HG02981 (cell line): ENCODE results near the gene YWHAB.
"Not testable (repeated sequence)": the region's sequence is repeated elsewhere in the genome, so short reads cannot be mapped to it uniquely, and the experiment has no call there.

ENCODE experiments used
- ATAC-seq: cut with Tn5 transposase; IDR thresholded peaks from one replicate; pipeline ENCODE4 v1.9.1; 2021; ENCODE audit warnings: mild to moderate bottlenecking, moderate library complexity; ENCODE audit not compliant: unreplicated experiment

Gene YWHAB

DNA sequence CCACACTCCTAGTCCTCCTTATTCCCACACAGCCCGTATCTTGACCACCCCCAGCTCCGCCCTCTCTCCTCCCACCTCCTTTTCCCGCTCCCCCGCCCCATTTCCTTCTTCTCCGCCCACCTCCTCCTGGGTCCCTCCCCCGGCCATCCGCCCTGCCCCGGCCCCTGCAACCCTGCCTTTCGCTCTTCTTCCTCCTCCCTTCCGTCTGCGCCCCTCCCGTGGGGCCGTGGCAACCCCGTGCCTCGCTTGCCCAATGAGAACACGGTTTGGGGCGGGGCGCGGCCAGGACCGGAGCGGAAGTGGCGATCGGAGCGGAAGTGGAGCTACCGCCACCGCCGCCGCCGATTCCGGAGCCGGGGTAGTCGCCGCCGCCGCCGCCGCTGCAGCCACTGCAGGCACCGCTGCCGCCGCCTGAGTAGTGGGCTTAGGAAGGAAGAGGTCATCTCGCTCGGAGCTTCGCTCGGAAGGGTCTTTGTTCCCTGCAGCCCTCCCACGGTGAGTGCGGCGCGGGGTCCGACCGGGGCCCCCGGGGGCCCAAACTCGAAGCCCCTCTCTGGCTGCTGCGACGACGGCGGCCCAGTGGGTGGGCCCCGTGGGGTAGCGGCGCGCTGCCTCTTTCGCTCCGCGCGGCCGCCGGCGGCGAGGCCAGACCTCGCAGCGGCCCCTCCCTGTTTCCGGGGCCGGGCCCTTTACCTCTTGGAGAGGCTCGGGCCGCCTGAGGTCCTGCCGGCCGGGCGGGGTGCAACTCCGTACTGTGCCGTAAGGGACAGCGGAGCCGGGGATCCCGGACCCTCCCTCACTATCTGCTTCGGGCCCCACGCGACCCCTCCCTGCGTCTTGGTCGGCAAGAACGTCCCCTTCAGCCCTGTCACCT, at the start of gene YWHAB:
TSS of gene YWHAB (plus strand) at position 314 of the 874 bp plus-strand sequence. CDS start 15,829 bp downstream, outside the sequence.
- peak; percentile 89 for ATAC-seq

DNA sequence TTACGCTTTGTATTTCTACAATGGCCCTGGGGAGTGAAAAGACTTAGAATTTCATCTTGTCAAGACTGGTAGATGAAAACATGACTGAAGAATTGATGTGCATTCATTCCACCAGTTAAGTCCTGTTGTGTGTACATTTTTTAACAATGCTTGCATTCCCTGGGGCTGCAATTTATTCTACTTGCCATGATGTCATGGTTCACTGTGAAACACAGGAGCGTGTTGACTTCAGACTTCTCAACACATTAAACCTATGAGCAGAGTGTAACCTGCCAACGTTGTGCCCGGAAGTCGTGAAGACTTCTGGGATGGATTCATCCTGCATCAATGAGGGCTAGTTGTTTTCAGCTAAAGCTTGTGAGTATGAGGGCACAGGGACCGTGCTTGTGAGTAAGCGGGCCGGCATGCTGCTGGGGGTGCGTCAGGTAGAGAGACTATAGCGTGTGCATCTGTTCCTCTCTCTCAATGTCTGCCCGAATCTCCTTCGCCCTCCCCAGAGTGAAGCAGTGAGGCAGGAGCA, 48.8 kb upstream of the YWHAB start:
- no peak for ATAC-seq

DNA sequence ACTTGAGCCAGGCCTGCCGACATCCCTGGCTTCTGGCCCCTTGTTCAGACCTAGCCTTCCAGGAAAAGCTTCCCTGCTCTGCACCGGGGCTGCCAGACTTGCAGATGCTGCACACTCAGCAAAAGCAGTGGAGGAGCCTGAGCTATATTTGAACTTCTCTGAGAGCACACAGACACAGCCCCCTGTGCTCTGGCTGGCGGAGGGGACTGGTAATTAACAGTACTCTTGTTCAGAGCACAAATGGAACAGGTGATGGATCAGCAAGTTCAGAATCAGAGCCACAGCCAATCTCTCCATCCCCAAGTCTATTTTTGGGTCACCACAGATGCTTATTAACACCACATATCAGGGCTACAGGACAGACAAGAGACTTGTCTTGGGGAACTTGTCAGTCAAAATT, 47.6 kb upstream of the YWHAB start:
- no peak for ATAC-seq

DNA sequence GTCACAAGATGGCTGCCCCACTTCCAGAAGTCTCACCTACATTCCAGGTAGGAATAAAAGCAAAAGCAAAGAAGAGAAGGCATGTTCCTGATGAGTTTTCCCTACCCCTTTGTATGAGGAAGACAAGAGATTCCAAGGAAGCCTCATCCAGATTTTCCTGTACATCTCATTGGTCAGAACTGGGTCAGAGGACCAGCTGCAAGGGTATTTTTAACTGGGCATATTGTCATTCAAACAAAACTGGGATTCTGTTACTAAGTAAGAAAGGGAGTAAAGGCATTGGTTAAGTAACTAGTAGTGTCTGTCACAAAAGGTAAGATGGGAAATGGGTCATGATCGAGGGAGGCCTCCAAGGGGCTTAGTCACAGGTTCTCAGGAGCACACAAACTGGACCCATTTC, 47.0 kb upstream of the YWHAB start:
- no peak for ATAC-seq

DNA sequence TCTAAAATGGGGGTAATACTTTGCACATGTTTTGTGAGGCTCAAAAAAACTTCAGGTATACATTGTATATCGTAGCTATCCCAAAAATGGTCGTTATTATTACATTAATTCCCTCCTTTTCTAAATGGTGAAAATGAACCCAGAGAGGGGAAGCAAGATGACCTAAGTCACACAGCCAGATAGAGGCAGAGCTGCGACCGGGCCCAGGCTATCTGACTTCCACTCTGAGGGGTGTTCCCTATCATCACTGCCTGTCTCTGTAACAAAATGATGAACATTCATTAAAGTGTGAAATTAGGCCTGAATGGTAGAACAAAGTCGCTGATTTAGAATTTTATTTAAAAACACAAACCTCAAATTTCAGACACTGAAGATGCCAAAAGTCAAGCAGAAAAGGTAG, 46.0 kb upstream of the YWHAB start:
- no peak for ATAC-seq

DNA sequence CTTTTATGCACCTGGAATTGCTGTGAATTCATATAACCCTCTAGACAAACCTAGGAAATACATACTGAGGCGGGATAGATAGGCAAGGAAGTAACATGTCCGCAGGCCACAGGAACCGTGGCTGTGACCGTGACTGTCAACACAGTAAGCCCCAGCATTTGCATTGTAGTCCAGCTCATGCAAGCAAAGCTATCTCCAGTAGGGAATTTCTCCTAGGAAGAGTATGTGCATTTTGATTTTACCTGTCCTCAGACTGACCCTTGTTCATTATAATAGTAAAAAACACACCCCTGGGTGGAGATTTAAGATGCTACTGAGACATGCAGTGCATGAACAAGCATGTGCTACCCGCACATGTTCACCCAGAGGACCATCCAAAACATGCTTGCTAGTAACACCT, 44.7 kb upstream of the YWHAB start:
- ATAC-seq: no peak

DNA sequence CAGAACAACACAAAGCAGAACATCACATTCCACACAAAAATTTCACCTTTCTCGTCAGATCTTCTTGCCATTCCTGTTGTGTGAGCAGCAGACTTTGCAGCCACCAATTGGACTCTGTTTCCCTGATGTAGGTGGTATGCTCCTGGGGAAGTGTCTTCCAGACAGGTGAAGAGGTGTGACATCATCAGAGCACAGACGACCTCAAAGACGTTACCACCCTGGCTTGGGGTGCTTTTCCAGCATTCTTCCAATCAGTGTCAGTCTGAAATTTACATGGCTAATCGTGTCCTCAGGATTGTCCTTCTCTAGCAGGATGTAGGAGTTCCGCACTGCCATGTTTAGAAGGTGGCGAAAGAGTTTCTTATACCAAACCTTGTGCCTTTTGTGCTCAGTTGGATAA, 43.5 kb upstream of the YWHAB start:
- ATAC-seq: no peak

DNA sequence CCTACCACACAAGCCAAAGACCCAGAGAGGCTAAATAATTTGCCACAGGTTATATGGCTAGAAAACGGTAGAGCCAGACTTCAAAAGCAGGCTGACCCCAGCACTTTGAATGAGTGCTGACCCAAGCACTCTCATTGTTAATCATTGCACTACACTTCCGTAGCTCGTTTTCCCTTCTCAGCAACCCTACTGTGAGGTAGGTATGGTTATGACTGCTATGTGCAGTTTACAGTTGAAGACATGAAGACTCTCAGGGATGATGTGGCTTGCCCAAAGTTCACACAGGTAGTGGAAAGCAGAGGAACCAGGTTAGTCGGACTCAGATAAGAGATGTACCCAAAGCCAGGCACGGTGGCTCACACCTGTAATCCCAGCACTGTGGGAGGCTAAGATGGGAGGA, 41.6 kb upstream of the YWHAB start:
- ATAC-seq: no peak

DNA sequence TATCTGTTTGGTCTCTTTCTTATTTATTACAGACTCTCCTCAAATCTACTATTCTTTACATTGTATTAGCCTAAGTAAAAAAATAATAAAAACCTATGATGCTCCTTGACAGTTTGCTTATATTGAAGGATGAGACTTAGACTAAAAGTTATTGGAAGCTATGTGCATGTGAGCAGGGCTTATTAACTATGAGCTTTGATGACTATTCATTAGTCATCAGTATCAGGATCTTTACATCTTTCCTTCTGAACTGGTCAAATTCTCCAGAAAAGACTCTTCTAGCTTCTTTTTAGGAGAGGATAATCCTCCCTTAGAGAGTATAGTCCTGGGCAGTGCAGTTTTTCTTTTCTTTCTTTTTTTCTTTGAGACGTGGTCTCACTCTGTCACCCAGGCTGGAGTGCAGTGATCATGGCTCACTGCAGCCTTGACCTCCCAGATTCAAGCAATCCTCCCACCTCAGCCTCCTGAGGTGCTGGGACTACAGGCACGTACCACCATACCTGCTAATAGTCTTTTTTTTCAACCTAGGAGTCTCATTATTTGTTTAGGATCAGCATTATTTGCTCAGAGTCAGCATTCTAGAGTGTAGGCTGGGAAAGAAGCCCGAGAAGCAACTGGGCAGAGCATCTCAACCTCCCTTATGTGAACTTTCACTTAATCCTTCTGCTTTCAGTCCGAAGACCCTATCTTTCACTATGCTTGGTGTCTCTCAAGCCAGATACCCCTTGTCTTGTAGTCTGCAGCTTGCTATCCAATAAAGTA, 37.1 kb upstream of the YWHAB start:
- ATAC-seq: no peak

DNA sequence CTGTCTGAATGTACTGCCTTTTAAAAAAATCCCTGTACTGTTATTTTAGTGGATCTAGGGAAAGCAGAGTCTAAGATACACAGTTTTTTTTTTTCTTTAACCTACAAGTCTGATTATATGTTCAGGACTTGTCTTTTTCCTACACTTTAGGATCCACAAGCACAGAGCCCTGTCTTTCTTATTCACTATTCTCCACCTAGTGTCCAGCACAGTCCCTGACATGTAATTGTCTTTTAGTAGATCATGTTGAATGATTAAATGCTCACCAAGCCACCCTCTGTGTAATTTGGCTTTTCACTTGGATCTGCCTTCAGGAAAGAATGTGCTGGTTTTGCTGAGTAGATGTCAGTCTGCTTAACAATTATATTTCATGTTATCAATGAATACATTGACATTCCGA, 35.8 kb upstream of the YWHAB start:
- no peak for ATAC-seq

DNA sequence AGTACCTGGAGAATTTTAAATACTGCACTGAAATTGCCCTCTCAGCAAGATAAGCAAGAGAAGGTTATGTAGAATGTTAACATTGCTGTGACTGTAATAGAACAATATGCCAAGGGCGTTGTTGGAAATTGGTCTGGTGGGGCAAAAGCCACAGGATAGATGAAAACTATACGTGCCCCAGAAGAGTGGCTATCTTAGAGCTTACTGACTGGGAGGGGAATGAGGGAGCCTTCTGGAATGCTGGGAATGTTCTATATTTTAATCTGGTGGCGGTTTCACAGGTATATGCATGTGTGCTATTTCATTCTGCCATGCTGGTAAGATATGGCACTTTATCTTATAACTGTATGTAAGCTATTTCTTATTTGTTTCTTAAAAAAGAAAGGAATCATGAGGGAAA, 35.2 kb upstream of the YWHAB start:
- no peak for ATAC-seq

DNA sequence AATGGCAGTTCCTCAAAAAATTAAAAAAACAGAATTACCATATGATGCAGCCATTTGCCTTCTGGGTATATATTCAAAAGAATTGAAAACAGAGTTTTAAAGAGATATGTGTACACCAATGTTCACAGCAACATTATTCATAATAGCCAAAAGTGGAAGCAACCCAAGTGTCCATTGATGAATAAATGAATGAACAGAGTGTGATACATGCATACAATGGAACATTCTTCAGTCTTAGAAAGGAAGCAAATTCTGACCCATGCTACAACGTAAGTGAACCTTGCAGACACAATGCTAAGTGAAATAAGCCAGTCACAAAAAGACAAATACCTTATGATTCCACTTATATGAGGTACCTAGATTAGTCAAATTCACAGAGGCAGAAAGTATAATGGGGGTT, 34.7 kb upstream of the YWHAB start:
- no peak for ATAC-seq

DNA sequence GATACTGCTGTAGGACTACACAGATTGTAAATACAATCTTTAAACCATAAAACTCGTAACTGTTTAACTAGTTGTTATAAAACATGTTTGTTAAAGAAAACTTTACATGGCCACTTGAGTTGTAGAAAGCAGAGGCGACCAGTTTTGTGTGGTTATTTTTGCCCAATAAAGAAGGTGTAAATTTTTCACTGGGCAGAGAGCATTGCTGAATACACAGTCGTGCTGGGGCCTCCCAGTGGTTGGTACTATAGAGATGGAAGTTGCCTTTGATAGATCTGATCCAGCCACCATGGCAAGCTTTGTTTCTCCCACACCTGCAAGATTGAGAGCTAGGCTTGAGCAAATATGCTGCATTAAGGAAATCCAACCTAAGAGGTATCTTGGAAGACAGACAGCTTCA, 34.0 kb upstream of the YWHAB start:
- ATAC-seq: no peak

DNA sequence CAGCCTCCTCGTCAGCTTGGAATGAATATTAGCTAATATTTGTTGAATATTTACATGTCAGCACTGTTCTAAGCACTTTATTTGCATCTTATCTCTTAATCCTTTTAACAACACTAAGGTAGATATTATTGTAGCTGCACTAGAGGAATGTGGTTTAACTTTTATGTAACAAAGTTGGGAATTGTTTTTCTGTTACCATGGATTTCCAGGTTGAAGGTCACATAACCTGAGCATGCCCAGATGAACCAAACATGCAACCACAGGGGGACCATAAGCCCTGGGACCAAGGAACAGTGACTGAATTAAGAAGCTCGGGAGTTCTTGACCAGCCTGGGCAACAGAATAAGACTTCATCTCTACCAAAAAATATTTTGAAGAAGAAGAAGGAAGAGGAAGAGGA, 29.1 kb upstream of the YWHAB start:
- ATAC-seq: no peak

DNA sequence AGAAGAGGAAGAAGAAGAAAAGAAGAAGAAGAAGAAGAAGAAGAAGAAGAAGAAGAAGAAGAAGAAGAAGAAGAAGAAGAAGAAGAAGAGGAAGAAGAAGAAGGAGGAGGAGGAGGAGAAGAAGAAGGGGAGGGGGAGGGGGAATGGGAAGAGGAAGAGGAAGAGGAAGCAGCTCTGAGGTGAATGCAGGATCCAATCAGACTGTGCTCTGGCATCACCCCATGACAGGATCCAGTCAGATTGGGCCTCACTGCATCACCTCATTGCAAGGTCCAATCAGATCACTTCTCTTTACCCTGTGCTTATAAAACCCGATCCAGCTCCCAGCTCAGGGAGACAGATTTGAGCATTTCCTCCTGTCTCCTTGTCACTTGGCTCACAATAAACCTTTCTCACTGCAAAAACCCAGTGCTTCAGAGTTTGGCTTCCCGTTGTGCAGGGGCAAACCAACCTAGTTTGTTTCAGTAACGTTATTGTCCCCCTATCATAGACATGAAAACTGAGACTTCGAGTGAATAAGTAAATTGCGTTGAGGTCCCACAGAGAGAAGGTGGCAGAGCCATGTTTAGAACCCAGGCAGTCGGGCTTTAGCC, 28.6 kb upstream of the YWHAB start:
- ATAC-seq: no peak

DNA sequence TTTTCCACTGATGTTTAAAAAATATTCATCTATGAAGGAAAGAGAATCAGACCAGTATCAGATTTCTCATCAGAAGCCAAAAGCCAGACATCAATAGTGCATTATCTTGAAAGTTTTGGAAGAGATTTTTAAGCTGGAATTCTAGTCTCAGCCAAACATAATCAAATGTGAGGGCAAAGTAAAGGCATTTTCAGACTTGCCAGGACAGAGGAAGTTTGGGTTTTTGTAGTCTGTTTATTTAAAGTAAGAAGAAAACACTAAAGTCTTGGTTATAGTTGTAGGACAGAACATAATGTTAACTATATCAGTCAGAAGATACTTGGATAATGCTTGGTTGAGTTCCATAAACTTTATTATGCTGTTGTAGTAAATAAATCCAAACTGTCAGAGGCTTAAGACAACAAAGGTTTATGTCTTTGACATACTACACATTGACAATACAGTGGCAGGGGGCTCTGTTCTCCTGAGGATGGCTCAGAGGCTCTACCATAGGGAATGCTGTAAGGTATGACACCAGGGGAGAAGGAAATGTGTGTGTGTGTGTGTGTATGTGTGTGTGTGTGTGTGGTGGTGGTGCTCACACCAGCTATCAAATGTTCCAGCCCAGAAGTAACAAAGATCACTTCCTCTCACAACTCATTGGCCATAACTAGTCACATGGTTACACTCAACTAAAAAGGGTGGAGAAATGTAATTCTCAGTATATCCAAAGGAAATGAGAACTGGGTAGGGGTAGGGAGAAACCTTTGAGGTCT, 26.7 kb upstream of the YWHAB start:
- no peak for ATAC-seq

DNA sequence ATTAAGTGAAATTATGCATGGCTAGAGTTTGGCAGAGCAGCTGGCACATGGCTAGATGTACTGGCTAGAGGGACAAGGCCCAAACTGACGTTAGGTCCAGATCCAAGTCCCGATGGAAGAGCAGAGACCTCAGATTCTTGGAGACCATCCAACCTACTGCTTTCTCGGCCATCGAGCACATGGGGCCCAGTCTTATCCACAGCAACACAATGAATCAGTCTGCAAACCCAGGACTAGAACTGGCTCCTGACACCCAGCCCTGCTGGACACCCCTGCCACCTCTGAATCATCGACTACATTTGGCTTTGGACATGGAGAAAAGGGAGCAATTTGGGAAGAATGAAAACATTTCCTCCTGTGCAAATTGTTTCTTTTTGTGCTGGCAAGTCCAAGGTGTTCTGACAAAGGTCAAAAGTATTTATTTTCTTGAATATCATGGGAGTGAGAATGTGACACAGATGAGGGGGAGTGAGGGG, 23.9 kb upstream of the YWHAB start:
- ATAC-seq: no peak

DNA sequence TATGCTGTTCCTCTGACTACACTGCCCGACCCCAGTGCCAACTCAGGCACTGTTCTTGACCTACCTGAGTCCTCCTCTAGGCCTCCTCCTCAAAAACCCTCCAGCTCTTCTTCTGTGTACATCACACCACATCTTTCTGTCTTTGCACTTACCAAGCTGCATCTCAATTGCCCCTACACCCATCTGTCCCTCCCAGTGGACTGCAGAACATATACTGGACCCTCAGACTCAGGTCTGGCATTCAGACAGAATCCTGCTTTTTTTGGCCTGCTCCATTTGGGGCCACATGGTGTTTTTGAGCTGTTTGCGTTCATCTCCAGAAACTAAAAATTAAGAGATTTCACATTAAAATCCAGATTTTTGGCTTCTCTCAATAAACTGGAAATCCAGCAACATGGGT, 23.2 kb upstream of the YWHAB start:
- no peak for ATAC-seq

DNA sequence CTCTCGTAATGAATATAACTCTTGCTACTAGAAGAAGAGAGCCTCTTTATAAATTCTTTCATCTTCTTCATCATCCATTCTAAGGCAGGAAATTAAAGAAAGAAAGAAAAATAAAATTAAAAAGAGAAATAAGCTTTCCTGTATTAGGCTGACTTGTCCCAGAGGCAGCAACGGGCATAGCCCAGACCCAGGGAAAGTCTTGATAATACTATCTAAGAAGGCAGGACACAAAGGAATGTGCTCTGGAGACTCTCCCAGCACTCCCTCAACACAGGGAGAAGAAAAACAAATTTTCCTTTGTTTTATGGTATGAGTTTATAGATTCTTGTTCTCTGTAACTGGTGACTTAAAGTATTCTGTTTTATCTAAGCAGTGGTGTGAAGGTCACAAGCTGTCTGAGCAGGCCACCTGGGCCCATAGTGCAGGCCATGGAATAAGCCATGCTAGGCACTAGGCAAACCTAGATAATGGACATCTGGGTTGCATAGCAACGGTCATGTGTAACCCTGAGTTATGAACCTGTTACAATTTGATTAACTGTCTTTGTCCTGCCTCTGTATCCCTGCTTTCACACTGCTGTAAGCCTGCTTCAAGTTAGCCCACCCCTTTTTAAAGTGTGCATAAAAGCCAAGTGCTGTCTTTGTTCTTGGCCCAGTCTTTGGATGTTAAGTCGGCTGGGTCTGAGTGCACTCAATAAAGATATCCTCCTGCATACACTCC, 22.0 kb upstream of the YWHAB start:
- ATAC-seq: not testable (repeated sequence)

DNA sequence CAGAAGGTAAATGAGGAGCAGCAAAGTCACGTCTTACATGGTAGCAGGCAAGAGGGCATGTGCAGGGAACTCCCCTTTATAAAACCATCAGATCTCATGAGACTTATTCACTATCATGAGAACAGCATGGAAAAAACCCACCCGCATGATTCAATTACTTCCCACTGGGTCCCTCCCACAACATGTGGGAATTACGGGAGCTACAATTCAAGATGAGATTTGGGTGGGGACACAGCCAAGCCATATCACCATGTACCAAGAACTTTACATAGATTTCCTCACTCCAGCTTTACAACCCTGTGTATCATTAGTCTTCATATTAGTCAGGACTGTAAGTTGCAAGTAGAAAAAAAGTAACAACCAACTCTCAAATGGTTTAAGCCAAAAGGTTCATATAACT, 21.0 kb upstream of the YWHAB start:
- not testable (repeated sequence) for ATAC-seq
